CD4-positive, alpha-beta T cell treated with Interleukin-12 subunit alpha and Interleukin-12 subunit beta, for 1 hour (primary cell): Measurements from ENCODE around the gene PRICKLE2.

Experiments used
- DNase-seq: peaks from one replicate; pipeline ENCODE4 v3.0.0-alpha.2; 2020

PRICKLE2 gene

DNA sequence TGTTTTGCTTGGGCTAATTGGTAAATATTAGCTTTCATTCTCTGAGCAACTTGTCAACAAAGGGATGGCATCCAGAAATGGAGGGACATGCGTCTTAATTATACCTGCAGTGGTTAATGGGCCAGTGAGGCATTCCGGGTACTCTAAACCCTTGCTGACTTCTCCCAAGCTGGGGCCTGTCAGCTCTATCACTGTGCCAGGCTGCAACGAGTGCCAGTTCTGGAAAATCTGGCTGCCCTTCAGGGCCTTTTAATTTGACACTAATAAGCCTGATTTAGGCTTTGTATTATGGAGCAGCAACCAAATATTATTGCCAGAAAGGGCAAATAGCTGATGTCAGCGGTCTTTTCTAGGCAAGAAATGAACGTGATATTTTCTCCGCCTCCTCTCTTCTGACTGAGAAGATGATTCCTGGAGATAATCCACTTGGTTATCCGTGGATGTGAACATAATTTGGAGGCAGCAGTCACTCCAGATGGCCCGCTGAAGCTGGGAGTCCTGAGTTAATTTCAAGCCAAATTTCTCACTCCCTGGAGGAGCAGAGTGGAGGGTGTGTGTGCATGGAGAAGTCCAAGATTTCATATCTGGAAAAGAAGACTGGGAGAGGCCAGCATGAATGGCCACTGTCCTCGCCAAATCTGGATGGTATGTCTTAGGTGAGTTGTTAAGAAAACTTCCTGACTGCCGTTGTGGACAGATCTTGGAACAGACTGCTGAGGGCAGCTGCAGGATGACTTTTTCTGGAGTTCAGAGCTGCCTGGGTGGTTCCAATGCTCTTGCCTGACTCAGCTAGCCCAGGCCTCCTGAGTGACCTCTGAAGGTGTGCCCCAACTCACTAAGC, 157.5 kb downstream of the PRICKLE2 start:
- no peak for DNase-seq

- no peak for DNase-seq
Observed at GRCh38 chr3:64064804-64065203, 160.5 kb downstream of the PRICKLE2 start.

DNA sequence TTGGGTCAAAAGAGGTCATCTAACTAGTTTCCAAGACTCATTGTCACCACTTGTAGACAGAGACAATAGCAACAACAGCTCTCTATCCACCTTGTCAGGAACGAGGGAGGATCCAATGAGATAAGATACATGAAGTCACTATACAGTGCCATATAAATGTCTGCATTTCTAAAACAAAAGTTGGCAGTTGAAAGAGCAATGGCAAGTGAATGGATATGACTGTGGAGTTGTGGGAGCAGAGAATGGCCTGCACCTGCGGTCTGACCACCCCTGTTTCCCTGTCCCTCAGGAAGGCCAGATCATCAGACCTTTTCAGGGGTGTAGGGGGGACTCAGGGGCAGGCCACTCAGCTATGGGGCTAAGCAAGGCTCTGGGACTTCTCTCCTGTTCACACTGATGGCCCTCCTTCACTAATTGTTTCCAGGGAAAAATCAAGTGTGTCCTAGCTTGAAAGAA, 161.3 kb downstream of the PRICKLE2 start:
- no peak for DNase-seq

DNA sequence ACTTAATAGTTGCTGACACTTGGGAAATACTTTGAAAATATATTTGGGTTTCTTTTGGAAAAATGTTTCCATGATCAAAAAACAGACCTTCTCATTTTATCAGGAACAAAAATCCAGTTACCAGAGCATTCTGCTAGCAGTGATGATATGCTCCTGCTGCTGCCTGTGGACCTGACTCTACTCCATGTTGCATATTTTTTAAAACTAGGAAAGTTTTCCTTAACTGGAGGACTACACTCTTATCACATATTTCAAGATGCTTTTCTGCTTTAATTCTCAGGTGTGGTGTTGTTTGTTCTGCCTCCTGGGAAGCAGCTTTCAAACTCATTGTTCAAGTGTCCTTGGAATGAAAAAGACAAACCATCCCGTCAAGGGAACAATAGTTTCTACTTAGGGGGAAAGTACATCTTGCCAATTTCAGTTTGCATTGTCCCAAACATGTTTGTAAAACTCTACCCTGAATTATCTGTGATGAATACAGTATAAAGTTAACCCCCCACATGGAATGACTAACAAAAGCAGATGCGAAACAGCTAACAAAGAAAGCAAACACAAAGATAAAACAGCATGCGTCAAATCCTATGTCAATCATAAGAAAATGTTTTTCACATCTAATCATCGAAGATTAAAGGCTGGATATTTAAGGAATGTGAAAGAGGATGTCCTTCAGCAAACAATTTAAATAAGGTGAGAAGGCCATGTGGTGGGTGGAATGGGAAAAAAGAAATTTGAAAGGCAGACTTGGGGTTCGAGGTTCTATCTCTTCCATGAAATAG, 161.9 kb downstream of the PRICKLE2 start:
- no peak for DNase-seq

DNA sequence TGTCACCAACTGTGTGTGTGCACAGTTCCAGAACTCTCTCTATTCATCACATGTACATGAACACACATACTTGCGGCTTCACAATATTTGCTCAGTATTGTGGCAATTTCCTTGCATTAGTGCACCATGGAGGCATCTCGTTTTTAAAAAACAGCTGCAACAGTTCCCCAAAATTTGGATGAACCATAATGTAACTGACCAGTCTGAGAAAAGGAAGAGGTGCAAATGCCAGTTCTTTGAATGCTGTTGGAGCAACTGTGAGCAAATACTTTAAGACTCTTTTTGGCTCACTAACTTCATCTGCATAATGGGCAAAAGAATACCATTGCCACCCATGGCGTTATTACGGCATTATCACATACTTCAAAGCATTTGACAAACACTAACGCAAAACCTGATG, 163.6 kb downstream of the PRICKLE2 start:
- DNase-seq, result no peak

DNA sequence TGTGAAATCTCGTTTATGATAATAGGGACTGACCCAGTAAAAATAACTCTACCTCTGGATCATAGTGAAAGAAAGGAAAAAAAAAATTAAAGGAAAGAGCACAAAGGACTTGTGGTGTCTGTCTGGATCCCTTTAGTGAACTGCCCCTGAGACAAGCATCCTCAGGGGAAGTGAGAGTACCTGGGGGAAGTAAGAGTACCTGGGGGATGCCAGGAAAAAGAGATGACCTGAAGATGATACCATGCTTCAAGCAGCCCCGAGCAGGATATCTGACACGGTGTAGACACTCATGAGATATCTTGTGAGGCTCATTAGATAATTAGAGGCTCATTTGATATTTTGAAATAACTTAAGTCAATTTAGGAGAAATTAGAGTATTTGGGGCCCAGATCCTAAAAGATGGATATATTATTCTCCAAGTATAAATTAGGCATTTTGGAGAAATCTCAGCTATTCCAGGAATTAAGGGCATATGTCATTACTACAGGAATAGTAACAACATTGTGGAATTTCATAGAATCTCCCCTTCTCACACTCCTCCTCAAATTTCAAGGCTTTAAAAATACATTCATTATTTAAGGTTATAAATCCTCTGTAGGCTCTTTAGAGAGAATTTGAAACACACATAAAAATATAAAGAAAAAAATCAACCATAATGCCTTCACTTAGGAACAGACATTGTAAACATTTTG, 165.6 kb downstream of the PRICKLE2 start:
- DNase-seq, result no peak

- DNase-seq, result no peak
Observed at GRCh38 chr3:64058566-64058965, 166.7 kb downstream of the PRICKLE2 start.

GRCh38 chr3:64057231-64057630, 168.0 kb downstream of the PRICKLE2 start:
- no peak for DNase-seq

DNA sequence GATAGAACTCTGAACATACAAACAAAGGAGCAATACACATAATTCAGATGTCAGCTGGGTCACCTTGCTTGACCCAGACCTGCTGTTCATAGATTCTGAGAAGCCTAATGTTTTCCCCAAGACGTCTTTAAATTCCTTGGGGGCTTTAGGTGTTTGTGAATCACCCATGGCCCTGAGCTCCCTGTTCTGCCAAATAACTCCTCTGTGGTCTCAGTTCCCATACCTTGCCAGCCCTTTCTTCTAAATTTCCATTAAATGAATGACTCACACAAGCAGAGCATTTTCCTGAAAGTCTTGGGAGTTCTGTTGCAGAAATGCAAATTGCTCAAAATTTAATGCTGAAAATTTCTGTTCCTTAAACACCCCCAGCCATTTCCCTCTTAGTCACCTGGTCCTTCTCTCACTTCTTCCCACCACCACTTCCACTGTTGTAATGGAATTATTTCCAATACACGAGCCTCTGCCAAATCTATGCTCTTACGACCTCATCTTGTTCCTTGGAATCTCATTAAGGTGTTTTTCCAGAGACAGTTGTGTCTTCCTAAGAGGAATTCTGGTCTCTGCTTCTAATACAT, 168.6 kb downstream of the PRICKLE2 start:
- DNase-seq, result no peak

- no peak for DNase-seq
Observed at GRCh38 chr3:64055076-64055475, 170.2 kb downstream of the PRICKLE2 start.

GRCh38 chr3:64054488-64054887, 170.8 kb downstream of the PRICKLE2 start:
- DNase-seq, result no peak

GRCh38 chr3:64053581-64053980, 171.7 kb downstream of the PRICKLE2 start:
- no peak for DNase-seq

DNA sequence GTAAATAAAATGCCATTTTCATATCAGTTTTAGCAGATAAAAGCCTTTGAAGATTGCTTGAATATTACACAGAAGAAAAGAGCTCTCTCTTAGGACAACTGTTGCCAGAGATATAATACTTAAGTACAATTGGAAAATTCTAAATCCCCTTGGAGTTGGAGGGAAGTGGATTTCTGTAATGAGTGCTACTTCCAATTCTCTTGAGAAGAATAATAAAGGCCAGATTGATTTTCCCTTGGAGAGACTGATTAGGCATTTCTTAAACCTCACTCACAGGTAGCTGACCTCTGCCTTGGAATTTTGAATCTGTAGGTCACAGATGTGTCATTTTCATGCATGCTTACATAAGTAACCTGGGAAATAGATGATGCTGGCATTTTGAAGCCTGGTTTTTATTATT, 172.1 kb downstream of the PRICKLE2 start:
- DNase-seq, result no peak

DNA sequence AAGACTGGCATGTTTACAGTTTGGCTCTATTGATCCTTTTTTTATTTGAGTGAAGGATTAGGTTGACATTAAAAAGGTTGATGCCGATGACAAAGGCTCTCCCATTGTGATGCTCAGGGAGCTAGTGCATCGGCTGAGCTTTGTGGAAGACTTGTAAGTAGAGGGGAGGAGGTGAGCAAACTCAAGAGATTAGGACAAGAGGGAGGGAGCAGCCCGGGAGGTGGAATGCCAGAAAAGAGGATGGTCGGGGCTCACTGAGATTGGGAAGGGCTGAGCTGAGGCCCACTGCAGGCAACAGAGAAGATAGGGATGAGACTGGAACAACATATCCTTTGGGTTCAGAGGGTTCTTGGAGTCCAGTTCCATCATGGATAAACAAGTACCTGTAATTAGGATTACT, 175.4 kb downstream of the PRICKLE2 start:
- no peak for DNase-seq

DNA sequence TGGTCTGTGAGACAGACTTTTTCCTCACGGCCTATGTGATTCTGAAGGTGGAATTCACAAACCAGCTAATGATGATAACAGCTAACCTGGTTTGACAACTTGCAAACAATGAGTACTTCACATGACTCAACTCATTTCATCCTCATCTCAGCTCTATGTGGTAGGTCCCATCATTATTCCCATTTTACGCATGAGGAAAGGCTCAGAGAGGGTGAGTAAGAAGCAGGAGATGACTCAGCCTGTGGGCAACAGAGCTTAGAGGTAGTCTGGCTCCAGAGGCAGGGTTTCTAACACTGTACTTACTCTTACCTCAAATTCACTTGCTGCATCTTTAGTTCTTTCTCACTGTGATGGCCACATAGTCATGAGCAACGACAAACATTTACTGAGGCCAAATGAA, 176.1 kb downstream of the PRICKLE2 start:
- no peak for DNase-seq

DNA sequence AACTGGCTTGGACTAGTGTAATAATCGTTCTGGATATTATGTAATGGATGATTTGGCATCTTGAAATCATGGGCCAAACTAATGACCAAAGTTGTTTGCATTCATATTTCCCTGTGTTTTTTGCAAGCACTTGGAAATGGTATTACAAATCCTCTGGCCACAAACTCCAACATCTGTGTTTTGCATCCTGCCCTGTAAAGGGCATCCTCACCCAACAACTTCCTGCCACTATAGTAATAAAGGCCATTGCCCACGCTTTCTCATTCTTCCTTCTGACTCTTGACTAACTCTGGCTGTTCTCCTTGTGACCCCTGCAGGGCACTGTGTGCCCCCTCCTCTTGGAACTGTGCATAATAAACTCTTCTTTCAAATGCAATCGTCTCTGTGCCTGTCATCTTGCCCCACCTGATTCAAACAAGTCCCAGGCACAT, 176.6 kb downstream of the PRICKLE2 start:
- DNase-seq, result no peak

GRCh38 chr3:64047787-64048186, 177.5 kb downstream of the PRICKLE2 start:
- DNase-seq, result no peak

DNA sequence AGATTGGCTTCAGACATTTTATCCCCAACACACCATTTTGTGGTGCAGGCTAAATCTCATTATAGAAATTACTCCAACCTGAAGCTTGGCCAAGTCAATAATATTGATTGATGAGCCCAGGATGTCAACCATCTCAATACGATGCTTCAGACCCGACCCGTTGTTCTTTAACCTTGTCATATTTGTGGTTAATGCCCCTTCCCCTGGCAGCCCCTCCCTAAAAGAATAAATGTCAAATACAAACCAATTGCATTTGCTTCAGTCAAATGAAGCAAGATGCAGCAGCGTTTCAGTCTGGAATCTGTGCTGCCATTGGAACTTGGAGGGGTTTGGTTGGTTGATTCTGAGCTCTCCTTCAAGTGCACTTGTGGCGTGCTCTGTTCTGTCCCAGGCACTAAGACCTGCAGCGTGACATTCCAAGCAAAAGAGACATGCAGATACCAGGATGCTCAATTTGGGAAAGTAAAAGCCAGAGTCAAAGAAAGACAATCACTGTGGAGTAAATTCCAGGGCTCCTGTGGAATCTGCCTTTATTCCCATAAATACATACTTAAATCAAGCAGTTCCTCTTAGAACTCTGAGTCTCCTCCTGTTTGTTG, 178.2 kb downstream of the PRICKLE2 start:
- DNase-seq, result no peak

DNA sequence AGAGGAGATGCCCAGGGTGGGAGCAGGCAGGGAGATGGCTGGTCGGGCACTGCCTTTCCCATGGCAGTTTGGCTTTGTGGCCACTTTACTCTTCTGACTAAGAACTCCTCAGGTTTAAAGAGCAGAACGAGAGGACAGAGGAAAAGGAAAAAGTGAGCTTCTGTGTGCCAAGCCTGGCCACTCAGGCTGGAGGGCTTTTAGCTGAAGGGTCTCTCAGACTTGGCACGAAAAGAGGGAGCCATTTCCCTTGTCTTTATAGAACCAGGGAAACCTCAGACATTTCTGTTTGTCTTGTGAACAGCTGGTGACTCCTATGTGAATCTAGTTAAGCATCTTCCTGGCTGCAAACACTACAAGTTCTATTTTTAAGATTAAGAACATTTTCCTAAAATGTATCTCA, 178.7 kb downstream of the PRICKLE2 start:
- no peak for DNase-seq

DNA sequence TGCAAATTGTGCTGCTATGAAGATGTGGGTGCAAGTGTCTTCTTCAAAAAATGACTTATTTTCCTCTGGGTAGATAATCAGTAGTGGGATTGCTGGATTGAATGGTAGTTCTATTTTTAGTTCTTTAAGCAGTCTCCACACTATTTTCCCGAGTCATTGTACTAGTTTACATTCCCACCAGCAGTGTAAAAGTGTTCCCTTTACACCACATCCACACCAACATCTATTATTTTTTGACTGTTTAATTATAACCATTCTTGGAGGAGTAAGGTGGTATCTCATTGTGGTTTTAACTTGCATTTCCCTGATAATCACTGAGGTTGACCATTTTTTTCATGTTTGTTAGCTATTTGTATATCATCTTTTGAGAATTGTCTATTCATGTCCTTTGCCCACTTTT, 182.3 kb downstream of the PRICKLE2 start:
- DNase-seq, result no peak
